Mesothelial cell of epicardium (in vitro differentiated cells): ENCODE results near the gene KIAA1614. TPM values are rescaled to one million over a fixed set of nuclear protein-coding genes. Genes with fewer than 3 reads are reported as not detected.

Experiments used
- DNase-seq, 2 experiments: peaks; one replicate each; pipeline ENCODE4 v3.0.0; 2021; ENCODE audit warnings: low spot score in 2 of 2; ENCODE audit not compliant: unreplicated experiment in 2 of 2
- H3K27ac Mint-ChIP-seq: 2 replicates; pipeline ENCODE4 v1.8.0; 2021; ENCODE audit warnings: mixed read lengths
- H3K27me3 Mint-ChIP-seq: 2 replicates; pipeline ENCODE4 v1.8.0; 2021; ENCODE audit warnings: low read depth, mixed read lengths
- H3K36me3 Mint-ChIP-seq: 2 replicates; pipeline ENCODE4 v1.8.0; 2021; ENCODE audit warnings: mixed read lengths
- H3K4me1 Mint-ChIP-seq: 2 replicates; pipeline ENCODE4 v1.8.0; 2021; ENCODE audit warnings: mixed read lengths
- H3K4me3 Mint-ChIP-seq: 2 replicates; pipeline ENCODE4 v1.8.0; 2021; ENCODE audit warnings: mild to moderate bottlenecking, moderate library complexity, mixed read lengths
- H3K9me3 Mint-ChIP-seq: 2 replicates; pipeline ENCODE4 v1.8.0; 2021; ENCODE audit warnings: mixed read lengths
- total RNA-seq: library from RNA; stranded (reverse); gene quantifications from 3 replicates; pipeline ENCODE4 v1.2.1, GENCODE V29; 2021
- TF ChIP-seq, protein P1 (sequence below): fragments of 200-600 bp; sonication (generic); IDR thresholded peaks from one replicate; pipeline ENCODE4 v1.5.0; 2021; ENCODE audit warnings: antibody characterized with exemption; ENCODE audit not compliant: unreplicated experiment

KIAA1614 gene
- total RNA-seq, 1 donor from 2014 or later = 7.3 TPM

DNA sequence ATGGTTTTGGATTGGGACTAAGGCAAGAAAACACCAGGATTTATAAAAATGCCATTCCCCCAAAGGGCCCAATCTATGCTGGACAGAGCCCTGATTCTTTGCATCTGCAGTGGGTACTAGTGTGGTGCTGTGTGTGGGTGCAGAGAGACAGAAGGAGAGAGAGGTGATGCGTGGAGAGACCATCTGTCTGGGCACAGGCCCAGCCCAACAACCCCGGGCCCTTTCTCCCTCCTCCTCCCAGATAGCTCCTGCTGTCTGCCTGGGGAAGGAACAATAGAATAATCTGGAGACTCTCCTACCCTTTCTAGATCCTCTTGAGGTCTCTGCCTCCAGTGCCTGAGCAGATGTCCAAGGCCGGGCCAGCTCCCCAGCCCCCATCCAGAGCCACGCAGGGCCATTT, 15.1 kb downstream of the KIAA1614 start:
- Mint-ChIP-seq H3K36me3 (peaks cover 2% of the 10 kb centered on the region), H3K4me1 (peaks cover 31% of the 10 kb centered on the region), H3K27me3 (no peaks in the 10 kb centered on the region), H3K4me3 (no peak overlapping the region), H3K9me3 (no peaks in the 10 kb centered on the region), H3K27ac (no peak overlapping the region)
- DNase-seq = no peak
- TF ChIP-seq, protein P1, sequence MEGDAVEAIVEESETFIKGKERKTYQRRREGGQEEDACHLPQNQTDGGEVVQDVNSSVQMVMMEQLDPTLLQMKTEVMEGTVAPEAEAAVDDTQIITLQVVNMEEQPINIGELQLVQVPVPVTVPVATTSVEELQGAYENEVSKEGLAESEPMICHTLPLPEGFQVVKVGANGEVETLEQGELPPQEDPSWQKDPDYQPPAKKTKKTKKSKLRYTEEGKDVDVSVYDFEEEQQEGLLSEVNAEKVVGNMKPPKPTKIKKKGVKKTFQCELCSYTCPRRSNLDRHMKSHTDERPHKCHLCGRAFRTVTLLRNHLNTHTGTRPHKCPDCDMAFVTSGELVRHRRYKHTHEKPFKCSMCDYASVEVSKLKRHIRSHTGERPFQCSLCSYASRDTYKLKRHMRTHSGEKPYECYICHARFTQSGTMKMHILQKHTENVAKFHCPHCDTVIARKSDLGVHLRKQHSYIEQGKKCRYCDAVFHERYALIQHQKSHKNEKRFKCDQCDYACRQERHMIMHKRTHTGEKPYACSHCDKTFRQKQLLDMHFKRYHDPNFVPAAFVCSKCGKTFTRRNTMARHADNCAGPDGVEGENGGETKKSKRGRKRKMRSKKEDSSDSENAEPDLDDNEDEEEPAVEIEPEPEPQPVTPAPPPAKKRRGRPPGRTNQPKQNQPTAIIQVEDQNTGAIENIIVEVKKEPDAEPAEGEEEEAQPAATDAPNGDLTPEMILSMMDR = no peak

DNA sequence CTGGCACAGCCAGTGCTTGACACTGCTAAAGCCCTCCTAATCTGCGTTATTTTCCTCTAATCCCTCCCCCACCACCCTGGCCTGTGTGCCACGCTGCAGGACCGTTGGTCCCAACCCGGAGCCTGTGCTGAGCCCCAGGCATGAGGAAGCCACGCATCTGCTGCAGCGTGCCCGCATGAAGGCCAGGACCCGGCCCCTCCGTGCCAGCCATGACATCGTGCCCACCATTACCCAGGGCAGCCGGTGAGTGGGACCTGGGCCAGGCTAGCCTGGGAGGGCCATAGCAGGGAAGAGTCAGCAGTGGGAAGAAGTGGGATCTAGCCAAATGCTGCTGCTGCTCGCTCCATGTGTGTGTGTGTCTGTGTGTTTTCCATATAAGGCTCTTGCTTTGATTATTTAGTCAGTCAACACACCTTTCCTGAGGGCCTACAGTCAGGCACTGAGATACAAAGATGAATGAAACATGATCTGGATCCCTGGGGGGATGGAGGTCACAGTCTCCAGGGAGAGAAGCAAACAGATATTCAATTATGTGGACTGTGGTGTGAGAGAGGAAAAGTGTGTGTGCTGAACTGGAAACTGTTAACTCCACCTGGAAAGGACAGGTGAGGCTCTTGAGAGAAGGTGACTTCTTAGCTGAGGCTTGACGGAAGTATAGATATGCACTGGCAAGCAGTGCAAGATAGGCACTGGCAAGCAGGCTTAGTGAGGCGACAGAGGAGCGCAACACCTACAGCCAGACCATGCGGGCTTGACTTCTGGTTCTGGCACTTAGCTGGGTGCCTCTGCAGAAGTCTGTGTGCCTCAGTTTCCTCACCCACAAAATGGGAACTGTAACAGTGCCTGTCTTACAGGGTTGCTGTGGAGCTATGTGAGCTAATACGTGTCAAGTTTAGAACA, 15.9 kb downstream of the KIAA1614 start:
- TF ChIP-seq, protein P1 = no peak
- H3K27ac Mint-ChIP-seq = no peak overlapping the region
- no peak for DNase-seq
- H3K36me3 Mint-ChIP-seq = peaks cover 2% of the 10 kb centered on the region
- no peaks in the 10 kb centered on the region for H3K27me3 Mint-ChIP-seq
- peaks cover 24% of the 10 kb centered on the region for H3K4me1 Mint-ChIP-seq
- no peaks in the 10 kb centered on the region for H3K9me3 Mint-ChIP-seq
- no peak overlapping the region for H3K4me3 Mint-ChIP-seq

DNA sequence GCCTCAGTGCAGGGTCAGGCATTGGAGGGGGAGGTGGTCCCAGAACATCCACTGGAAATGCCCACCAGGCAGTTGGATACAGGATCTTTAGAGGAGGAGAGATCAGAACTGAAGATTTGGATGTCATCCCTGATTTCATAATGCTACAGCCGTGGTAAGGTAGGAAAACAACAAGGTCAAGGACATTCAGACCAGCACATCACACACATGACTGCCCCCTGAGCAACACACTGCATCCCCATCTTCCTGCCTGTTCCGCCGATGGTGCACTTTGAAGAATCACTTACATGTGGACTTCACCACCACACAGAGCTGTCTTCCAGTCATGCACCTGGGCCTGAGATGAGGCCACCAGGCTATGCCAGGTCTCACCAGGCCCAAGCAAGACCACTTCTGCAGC, 16.7 kb downstream of the KIAA1614 start:
- peaks cover 19% of the 10 kb centered on the region for H3K4me1 Mint-ChIP-seq
- TF ChIP-seq, protein P1 = no peak
- H3K27me3 Mint-ChIP-seq = no peaks in the 10 kb centered on the region
- no peak for DNase-seq
- H3K36me3 Mint-ChIP-seq = peaks cover 2% of the 10 kb centered on the region
- H3K27ac Mint-ChIP-seq = no peak overlapping the region
- H3K9me3 Mint-ChIP-seq = no peaks in the 10 kb centered on the region
- no peak overlapping the region for H3K4me3 Mint-ChIP-seq

DNA sequence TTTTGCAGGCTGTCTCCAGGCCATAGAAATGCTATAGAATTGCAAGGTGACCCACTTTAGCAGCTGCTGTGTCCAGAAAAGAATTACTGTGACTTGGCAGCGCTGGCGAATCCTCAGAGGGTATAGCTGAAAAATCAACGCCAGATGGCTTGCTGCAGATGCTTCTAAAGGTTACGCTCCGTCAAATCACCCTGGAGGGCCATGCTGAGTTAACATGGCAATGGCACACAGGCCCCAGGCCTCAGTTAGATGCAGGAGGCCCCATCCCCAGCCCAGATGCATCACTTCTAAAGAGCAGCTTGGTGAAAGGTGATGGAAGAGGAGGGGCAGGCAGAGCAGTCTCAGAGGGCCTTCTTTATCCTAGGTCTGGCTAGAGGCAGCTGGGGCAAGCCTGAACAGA, 18.0 kb downstream of the KIAA1614 start:
- DNase-seq = no peak
- Mint-ChIP-seq H3K4me3 (no peak overlapping the region), H3K4me1 (peaks cover 19% of the 10 kb centered on the region), H3K27me3 (no peaks in the 10 kb centered on the region), H3K27ac (no peak overlapping the region), H3K36me3 (peaks cover 5% of the 10 kb centered on the region), H3K9me3 (no peaks in the 10 kb centered on the region)
- TF ChIP-seq, protein P1 = no peak

DNA sequence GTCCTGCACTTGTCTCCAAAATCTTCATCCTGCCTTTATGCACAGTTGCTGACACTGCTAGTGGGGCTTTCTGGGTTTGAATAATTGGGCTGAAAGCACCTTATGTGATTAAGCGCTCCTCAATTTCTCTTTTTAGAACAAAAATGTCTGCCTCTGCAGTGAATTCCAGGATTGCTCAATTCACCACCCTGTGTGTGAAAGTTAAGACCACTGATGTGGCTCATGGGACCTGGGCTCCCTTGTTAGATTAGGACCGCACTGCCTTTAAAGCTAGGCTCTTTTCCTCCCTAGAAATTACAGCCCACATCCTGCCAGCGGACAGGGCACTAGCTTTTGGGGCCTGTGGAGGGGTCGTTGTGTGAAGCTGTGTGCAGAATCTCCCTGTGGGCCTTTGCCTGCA, 18.8 kb downstream of the KIAA1614 start:
- no peaks in the 10 kb centered on the region for H3K27me3 Mint-ChIP-seq
- peaks cover 5% of the 10 kb centered on the region for H3K36me3 Mint-ChIP-seq
- H3K9me3 Mint-ChIP-seq = no peaks in the 10 kb centered on the region
- no peak overlapping the region for H3K4me3 Mint-ChIP-seq
- TF ChIP-seq, protein P1 = no peak
- H3K27ac Mint-ChIP-seq = no peak overlapping the region
- peaks cover 14% of the 10 kb centered on the region for H3K4me1 Mint-ChIP-seq
- DNase-seq = no peak
